ENCODE results near the gene PTF1A.

DNA sequence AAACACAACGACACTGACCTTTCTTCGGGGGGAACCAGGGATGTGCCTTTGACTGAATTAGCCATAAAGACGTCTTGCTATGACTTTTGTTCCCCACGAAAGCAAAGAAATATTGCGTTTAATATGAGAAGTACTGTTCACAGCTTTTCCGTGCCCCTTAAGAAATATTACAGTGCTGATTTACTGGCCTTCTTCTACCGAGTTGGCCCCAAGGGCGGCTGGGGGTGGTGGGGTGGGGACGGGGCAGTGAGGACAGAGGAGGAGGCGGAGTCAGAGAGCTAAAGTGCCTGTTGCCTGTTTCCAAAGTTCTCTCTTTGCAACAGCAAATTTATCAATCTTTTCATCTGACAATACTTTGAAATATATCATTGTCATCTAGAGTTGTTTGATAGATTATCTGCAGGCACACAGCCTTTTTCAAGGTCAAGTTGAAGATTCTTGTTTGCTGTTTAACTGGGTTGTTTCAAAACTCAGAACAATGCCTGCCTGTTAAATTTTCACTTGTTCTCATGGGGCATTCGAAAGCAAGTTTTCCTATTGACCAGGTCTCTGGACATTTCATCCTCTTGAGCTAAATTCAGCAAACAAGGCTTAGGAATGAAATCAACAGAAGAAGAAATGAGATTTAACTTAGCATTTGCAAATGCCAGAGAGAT is 9.0 kb downstream of the PTF1A start:
- TF ChIP-seq GATA3 (IDR thresholded peaks at IDR 0.05; ENCODE audit: low read depth, low read length): no peak
- TF ChIP-seq GATA2 (IDR thresholded peaks at IDR 0.05; ENCODE audit: low read depth, low read length): no peak

Data from SH-SY5Y (cell line).